HG03558 (cell line): ENCODE measurements around the gene PTPRG.

Source experiments
- ATAC-seq: cut with Tn5 transposase; IDR thresholded peaks from one replicate; pipeline ENCODE4 v1.9.1; 2021; ENCODE audit warnings: moderate number of reproducible peaks; ENCODE audit not compliant: unreplicated experiment; ENCODE audit errors: extremely low read depth

The PTPRG gene

GRCh38 chr3:61562042-61562720 lies 810 bp downstream of the PTPRG start:
- no peak for ATAC-seq

DNA sequence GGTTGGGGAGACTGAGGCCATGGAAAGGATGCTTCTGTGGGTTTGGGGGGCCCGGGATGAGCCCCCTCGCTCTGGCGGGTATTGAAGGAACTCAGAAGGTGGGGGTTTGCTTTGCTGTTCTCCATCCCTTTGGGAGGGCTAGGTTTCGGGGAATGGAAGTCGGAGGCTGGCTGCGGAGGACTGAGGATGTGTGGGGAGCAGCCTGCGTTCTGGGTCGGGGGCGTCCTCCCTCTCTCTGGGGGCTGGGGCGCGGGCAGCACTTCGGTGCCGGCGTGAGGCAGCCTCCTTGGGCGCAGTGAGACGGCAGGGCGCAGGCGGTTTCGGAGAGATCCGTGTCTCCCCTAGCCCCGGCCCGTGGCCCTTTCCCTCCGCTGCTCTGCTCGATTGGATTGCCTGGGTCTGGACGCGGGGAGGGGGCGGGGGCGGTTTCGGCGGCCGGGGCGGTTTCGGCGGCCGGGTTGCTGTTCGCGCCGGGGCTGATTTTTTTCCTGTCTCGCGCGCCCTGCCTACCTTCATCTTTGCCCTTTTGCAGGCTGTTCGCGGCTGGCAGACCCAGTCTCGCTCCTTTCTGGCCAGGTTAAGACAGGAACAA lies 1.4 kb downstream of the PTPRG start:
- no peak for ATAC-seq

- ATAC-seq = no peak
Measured at GRCh38 chr3:61563313-61564271, 2.2 kb downstream of the PTPRG start.

DNA sequence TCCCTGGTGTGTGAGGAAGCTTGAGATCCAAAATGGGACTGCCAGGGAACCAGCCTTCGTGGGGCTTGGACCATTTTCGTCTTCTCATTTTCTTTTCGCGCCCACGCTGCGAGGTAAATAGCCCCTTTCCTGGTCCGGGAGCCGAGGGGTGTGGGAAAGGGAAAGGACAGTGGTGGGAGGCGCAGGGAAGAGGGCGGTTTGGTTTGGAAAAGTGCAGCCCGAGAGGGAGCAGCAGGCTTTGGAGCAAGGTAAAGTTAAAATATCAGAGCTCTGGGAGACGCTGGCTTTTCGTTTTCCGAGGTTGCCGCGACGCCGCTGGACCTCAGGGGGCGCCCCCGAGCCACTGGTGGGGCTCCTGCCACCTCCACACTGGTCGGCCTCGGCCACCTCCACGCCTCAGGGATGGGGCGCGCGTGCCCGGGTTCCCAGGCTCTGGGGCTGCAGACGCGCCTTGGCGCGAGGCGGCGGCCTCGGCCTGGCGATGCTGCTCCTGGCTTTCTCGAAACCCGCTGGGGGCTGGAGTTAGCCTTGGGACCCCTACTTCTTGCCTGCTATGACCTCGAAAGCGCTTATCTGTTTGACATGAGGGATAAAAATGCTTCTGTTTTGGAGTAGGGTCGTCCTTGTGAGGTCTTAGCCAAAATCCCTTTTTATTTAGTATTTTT lies 3.2 kb downstream of the PTPRG start:
- ATAC-seq = no peak

DNA sequence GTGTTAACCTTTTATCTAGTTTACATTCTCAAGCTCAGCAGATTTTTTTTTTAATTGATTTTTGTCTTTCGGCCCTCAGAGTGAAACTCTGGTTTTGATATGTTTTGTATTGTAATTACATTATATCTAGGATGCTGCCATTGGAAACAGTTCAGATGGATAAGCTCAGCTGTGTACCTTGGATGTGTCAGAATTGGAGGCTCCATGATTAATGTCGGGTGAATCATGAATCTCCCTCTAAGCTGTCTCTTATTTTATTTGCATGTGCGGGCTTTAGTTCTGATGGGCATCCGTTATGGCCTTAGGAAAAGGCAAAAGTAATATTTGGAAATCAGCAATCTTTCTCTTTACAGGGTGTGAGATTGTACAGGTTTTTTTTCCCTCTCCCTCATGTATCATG lies 4.2 kb downstream of the PTPRG start:
- no peak for ATAC-seq

- no peak for ATAC-seq
Measured at GRCh38 chr3:61568127-61568526, 6.8 kb downstream of the PTPRG start.

DNA sequence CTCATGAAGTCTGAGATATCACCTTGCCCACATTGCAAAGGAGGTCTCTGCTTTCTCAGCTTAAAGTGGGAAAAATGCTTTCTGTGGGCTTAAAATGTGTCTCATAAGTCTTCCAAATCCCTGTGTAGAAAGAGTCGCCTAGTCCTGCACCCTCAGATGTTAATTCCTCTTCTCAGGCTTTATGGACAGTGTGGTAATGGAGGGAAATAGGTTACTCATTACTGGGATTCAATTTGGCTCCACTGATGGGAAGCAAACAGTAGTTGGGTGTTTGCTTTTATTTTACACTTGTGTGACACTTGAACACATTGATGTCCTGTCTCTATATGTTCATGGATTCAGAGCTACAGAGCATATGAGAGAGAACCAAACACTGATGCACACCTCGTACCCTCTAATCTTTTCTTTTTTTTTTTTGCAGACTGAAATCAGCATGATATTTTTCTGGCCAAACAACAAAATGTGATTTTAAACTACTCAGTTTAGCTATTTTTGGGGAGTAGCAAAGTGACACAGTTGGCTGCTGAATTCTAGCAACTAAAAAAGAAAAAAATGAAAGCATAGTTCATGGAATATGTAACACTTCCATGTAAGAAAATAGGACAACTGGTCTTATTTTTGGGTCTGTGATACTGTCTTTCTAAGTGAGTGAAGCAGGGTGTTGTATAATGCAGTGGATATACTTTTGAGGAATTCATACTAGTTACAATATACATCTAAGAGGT lies 8.6 kb downstream of the PTPRG start:
- ATAC-seq = no peak

DNA sequence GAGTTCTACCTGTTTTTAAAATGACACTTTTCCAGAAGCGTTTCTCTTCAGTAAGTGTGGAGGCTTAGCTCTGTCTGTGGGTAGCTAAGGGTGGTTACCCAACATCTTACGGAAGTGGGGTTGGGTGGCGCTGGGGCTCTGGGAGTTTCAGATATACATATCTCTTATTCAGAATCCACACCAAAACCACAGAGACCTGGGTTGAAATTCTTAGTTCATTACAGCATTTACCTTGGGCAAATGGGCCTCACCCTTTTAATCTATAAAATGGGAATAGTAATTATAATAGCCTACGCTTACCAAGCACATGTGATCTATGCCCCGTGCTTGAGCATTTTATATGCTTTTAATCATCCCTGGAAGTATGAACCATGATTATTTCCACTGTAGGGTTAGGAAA lies 9.4 kb downstream of the PTPRG start:
- ATAC-seq = no peak

- no peak for ATAC-seq
Measured at GRCh38 chr3:61571516-61572336, 10.4 kb downstream of the PTPRG start.

- no peak for ATAC-seq
Measured at GRCh38 chr3:61572879-61573278, 11.5 kb downstream of the PTPRG start.

- ATAC-seq = no peak
Measured at GRCh38 chr3:61573441-61573840, 12.1 kb downstream of the PTPRG start.

- ATAC-seq = no peak
Measured at GRCh38 chr3:61574854-61575253, 13.5 kb downstream of the PTPRG start.

DNA sequence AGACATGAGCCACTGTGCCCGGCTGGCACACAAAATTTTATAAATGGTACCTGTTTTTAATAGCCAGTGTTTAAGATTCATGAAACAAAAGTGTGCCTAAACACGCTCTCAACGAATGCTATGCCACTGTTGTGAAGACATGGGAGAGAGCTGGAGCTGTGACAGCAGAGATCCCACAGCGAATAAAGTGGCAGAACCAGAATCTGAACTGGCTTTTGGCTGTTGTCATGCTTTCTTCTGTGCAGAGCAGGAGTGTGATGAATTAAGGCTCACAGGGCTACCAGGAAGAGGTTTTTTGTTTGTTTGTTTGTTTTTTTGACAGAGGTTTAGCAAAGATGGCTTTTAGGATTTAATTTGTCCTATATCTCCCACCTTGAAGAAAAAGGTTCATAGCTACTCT lies 14.5 kb downstream of the PTPRG start:
- ATAC-seq = no peak

GRCh38 chr3:61577760-61578159 lies 16.4 kb downstream of the PTPRG start:
- ATAC-seq = no peak

GRCh38 chr3:61578667-61579367 lies 17.4 kb downstream of the PTPRG start:
- no peak for ATAC-seq

- no peak for ATAC-seq
Measured at GRCh38 chr3:61579685-61580084, 18.3 kb downstream of the PTPRG start.

DNA sequence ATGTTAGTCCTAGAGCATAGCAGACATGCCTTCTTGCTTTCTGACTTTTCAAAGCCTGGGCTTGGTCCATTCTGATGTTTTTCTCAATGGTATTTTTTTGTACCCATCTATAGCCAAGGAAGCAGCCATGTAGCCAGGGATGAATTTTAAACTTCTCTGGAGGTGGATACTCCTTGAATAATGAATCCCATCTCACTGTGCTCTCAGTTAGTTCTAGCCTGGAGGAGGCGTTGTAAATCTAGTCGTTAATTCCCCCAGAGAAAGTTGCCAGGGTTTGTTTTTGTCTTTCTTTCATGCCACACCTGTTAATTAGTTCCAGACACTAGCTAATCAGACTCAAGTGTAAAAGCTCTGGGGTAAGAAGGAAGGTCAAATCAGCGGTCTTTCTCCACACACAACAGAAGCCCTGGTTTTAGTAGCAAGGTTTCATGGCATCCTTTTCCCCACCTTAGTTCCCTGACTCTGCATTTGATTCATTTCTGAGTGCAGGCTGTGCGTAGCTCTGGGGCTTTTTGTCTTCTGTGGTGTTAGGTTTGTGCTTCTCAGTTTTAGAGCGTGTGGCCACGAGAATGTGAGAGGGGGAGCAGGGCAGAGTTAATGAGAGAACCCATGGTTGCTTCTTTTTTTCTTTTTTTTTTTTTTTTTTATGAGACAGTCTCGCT lies 19.7 kb downstream of the PTPRG start:
- ATAC-seq = no peak

GRCh38 chr3:61582287-61582686 lies 20.9 kb downstream of the PTPRG start:
- no peak for ATAC-seq
